Measurements from ENCODE around the gene SOX13.
"Not testable (repeated sequence)": the region's sequence is repeated elsewhere in the genome, so short reads cannot be mapped to it uniquely, and the experiment has no call there.

The SOX13 gene

GRCh38 chr1:204072931-204073836 lies at the start of gene SOX13:
Gene SOX13, plus strand, starts transcription at chr1:204073115. Its CDS starts 39,801 bp downstream, at chr1:204112916.
- peak; percentile 83 for DNase-seq

- DNase-seq: no peak
These were observed 46.8 kb upstream of the SOX13 start for GRCh38 chr1:204025917-204026707.

GRCh38 chr1:204027446-204027845 lies 45.5 kb upstream of the SOX13 start:
- DNase-seq: no peak

GRCh38 chr1:204029016-204029415 lies 43.9 kb upstream of the SOX13 start:
- DNase-seq: no peak

GRCh38 chr1:204031098-204031710 lies 41.7 kb upstream of the SOX13 start:
- DNase-seq: no peak

GRCh38 chr1:204032642-204033235 lies 40.2 kb upstream of the SOX13 start:
- no peak for DNase-seq

GRCh38 chr1:204033306-204033705 lies 39.6 kb upstream of the SOX13 start:
- DNase-seq: no peak

- no peak for DNase-seq
These were observed 35.8 kb upstream of the SOX13 start for GRCh38 chr1:204036882-204037655.

GRCh38 chr1:204041232-204041767 lies 31.6 kb upstream of the SOX13 start:
- no peak for DNase-seq

GRCh38 chr1:204041803-204042505 lies 31.0 kb upstream of the SOX13 start:
- no peak for DNase-seq

- no peak for DNase-seq
These were observed 30.4 kb upstream of the SOX13 start for GRCh38 chr1:204042516-204042915.

- DNase-seq: no peak
These were observed 29.2 kb upstream of the SOX13 start for GRCh38 chr1:204043680-204044079.

GRCh38 chr1:204044448-204044847 lies 28.5 kb upstream of the SOX13 start:
- no peak for DNase-seq

GRCh38 chr1:204045430-204045829 lies 27.5 kb upstream of the SOX13 start:
- DNase-seq: no peak

- DNase-seq: no peak
These were observed 26.6 kb upstream of the SOX13 start for GRCh38 chr1:204046346-204046745.

- DNase-seq: not testable (repeated sequence)
These were observed 24.1 kb upstream of the SOX13 start for GRCh38 chr1:204048796-204049195.

- no peak for DNase-seq
These were observed 21.7 kb upstream of the SOX13 start for GRCh38 chr1:204051258-204051657.

GRCh38 chr1:204051718-204052117 lies 21.2 kb upstream of the SOX13 start:
- no peak for DNase-seq

GRCh38 chr1:204053893-204054292 lies 19.0 kb upstream of the SOX13 start:
- DNase-seq: no peak

GRCh38 chr1:204059970-204060369 lies 12.9 kb upstream of the SOX13 start:
- no peak for DNase-seq

- DNase-seq: no peak
These were observed 10.8 kb upstream of the SOX13 start for GRCh38 chr1:204062106-204062505.

All from DMS79 treated with DMSO at 0.1 percent for 48 hours (cell line).